H1 (cell line): ENCODE measurements around the gene OSMR. TPM values are rescaled to one million over a fixed set of nuclear protein-coding genes. Genes with fewer than 3 reads are reported as not detected.

Experiments
- ASH2L ChIP-seq: fragments of 200-600, 300-600 bp; sonication (generic); IDR thresholded peaks from one replicate; pipeline ENCODE4 v1.7.1; 2017; ENCODE audit warnings: low read length
- BCL11A ChIP-seq, 2 experiments: IDR thresholded peaks; one replicate each; pipeline ENCODE4 v1.6.1; 2011; ENCODE audit warnings: low read depth in 2 of 2, low read length in 2 of 2, mild to moderate bottlenecking in 2 of 2
- EGR1 ChIP-seq: IDR thresholded peaks from 2 replicates; pipeline ENCODE4 v1.6.1; 2011; ENCODE audit warnings: low read depth, low read length, borderline replicate concordance
- HDAC6 ChIP-seq: IDR thresholded peaks from one replicate; pipeline ENCODE4 v1.7.1; 2012; ENCODE audit warnings: low read depth, mild to moderate bottlenecking, inconsistent platforms, low read length, moderate library complexity
- JUN ChIP-seq: IDR thresholded peaks from 2 replicates; pipeline ENCODE4 v1.6.1; 2011; ENCODE audit warnings: low read depth, mild to moderate bottlenecking, improper control_type of control experiment, low read length
- MAFK ChIP-seq: IDR thresholded peaks from 2 replicates; pipeline ENCODE4 v1.6.1; 2012; ENCODE audit warnings: low read depth, mild to moderate bottlenecking, improper control_type of control experiment, low read length
- NANOG ChIP-seq: IDR thresholded peaks from 2 replicates; pipeline ENCODE4 v1.6.1; 2011; ENCODE audit warnings: low read length, low read depth, mild to moderate bottlenecking, inconsistent platforms; ENCODE audit not compliant: insufficient read depth, poor library complexity, severe bottlenecking
- RAD21 ChIP-seq, 2 experiments: IDR thresholded peaks in 1 of 2; conservative IDR thresholded peaks in 1 of 2; 2 replicates each; pipeline ENCODE4 v1.6.1; 2011; ENCODE audit warnings: low read depth in 2 of 2, low read length in 2 of 2, improper control_type of control experiment in 1 of 2, inconsistent platforms in 1 of 2, mild to moderate bottlenecking in 1 of 2, moderate library complexity in 1 of 2
- RBBP5 ChIP-seq: IDR thresholded peaks from 2 replicates; pipeline ENCODE4 v1.7.1; 2012; ENCODE audit warnings: low read depth, mild to moderate bottlenecking, inconsistent platforms, low read length, moderate library complexity, borderline replicate concordance
- RXRA ChIP-seq: IDR thresholded peaks from 2 replicates; pipeline ENCODE4 v1.6.1; 2011; ENCODE audit warnings: low read depth, mild to moderate bottlenecking, low read length, moderate library complexity; ENCODE audit not compliant: insufficient read depth
- SP1 ChIP-seq: IDR thresholded peaks from 2 replicates; pipeline ENCODE4 v1.6.1; 2011; ENCODE audit warnings: low read depth, low read length
- TAF7 ChIP-seq: optimal IDR thresholded peaks from 2 replicates; pipeline ENCODE3; 2011; ENCODE audit warnings: low read depth, mild to moderate bottlenecking, inconsistent platforms, low read length, moderate library complexity, borderline replicate concordance
- TBP ChIP-seq: IDR thresholded peaks from 2 replicates; pipeline ENCODE4 v1.6.1; 2011; ENCODE audit warnings: low read depth, low read length, improper control_type of control experiment
- TEAD4 ChIP-seq: IDR thresholded peaks from 2 replicates; pipeline ENCODE4 v1.6.1; 2012; ENCODE audit warnings: low read depth, low read length, inconsistent platforms, mixed read lengths
- polyA plus RNA-seq, 7 experiments: library from polyadenylated mRNA; depleted of rRNA in 3 of 7; stranded (reverse) in 5 of 7; unstranded in 2 of 7; fragments of >200 nt in 5 of 7; fragments of 200-250 nt in 2 of 7; gene quantifications; 1 replicate in 5 of 7; 2 replicates in 1 of 7; 4 replicates in 1 of 7; pipeline versions ENCODE4 v1.2.1 to v1.2.3, GENCODE V29; 2011 to 2013; ENCODE audit warnings: missing spikeins in 2 of 7, mixed read lengths in 2 of 7
- total RNA-seq: library from RNA; stranded (reverse); fragmentation: NEBNext Ultra II Directional; extraction: Animal tissue kit (Norgen Biotek cat#: 25700); gene quantifications from 2 replicates; pipeline ENCODE4 v1.2.1, GENCODE V29; 2021
- TF ChIP-seq, protein P1 (sequence below): IDR thresholded peaks from 2 replicates; pipeline ENCODE4 v1.6.1; 2012; ENCODE audit warnings: low read length, inconsistent platforms
- TF ChIP-seq, protein P2 (sequence below): IDR thresholded peaks from 2 replicates; pipeline ENCODE4 v1.6.1; 2012; ENCODE audit warnings: inconsistent platforms

Gene OSMR
- total and polyA plus RNA-seq, 2 of the 8 experiments (the other 6 are each of a cell fraction or from before 2014, with no cell fraction given), result 2.3 to 2.6 TPM

DNA sequence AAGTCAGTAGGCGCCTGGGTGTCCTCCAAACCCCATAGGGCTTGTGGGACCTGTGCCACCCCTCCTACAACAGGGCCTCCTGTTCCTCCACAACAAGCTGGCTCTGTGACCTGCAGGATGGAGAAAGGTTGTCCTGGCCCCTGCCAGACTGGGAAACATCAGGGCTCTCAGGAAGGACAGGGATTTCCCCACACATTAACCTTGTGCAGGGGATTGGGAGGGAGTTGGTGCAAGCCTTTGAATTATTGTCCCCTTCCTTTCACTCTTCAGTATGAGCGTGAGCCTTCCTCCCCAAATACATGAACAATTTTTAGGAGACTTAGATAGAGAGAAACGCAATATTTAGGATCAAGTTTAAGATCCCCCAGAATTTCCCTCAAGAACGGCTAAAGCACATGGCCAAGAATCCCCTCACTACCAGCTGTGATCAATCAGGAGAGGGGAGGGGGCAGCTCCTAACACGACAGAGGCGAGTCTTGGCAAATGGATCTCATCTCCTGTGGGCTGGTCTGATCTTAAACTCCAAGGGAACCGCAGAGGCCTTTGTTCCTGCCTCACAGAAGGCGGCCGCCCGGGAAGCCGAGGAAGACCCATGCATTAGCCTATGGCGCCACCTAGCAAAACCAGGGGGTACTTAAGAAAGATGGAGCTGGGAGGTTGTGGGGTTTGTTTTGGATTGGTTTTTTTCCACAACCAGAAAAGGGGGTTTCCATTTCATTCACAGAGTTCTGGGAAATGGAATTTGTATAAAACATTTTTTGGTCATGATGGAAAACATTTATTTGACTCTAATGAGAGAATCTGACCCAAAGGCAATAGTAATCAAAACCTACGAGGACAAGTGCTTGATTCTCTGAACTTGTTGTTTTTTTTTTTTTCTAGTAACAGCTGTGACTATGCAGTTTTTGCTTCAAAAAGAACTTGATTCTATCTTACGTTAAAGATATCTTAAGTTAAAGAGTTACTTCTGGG is 36.1 kb upstream of the OSMR start (continued):
- TF ChIP-seq NANOG, result no peak
- TF ChIP-seq TAF7, result no peak
- no peak for TF ChIP-seq RXRA
- TF ChIP-seq HDAC6, result no peak
- no peak for TF ChIP-seq TEAD4
- TF ChIP-seq SP1, result 0 out of 2 replicates have a peak, but pooled peaks have one; percentile 29
- peak; percentile 97 to 99 for TF ChIP-seq RAD21 (IDR thresholded peaks at IDR 0.05 in 1 of 2, conservative IDR thresholded peaks at IDR 0.05 in 1 of 2; ENCODE audit: low read depth in 2 of 2, low read length in 2 of 2)
- TF ChIP-seq JUN, result no peak
- TF ChIP-seq, protein P1, sequence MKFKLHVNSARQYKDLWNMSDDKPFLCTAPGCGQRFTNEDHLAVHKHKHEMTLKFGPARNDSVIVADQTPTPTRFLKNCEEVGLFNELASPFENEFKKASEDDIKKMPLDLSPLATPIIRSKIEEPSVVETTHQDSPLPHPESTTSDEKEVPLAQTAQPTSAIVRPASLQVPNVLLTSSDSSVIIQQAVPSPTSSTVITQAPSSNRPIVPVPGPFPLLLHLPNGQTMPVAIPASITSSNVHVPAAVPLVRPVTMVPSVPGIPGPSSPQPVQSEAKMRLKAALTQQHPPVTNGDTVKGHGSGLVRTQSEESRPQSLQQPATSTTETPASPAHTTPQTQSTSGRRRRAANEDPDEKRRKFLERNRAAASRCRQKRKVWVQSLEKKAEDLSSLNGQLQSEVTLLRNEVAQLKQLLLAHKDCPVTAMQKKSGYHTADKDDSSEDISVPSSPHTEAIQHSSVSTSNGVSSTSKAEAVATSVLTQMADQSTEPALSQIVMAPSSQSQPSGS, result no peak
- no peak for TF ChIP-seq ASH2L
- no peak for TF ChIP-seq BCL11A (IDR thresholded peaks at IDR 0.05; ENCODE audit: low read depth in 2 of 2, low read length in 2 of 2)
- no peak for TF ChIP-seq TBP
- TF ChIP-seq RBBP5, result no peak
- TF ChIP-seq MAFK, result no peak
- TF ChIP-seq EGR1, result no peak
- TF ChIP-seq, protein P2, sequence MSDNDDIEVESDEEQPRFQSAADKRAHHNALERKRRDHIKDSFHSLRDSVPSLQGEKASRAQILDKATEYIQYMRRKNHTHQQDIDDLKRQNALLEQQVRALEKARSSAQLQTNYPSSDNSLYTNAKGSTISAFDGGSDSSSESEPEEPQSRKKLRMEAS, result peak; percentile 81
